Measurements from ENCODE around the gene STK24. TPM values are rescaled to one million over a fixed set of nuclear protein-coding genes. Genes with fewer than 3 reads are reported as not detected.
A peak's percentile ranks its signal among the peaks of the same experiment; 100 is the strongest.

STK24 gene
- polyA plus RNA-seq, 2 of the 4 experiments (the other 2 are of a cell fraction): 46.1 to 55.6 TPM

- H3K27ac ChIP-seq: peak overlapping the region; percentile 93 to 98
- ChIA-PET CTCF (interaction anchor here (0.7 to 6.0 kb wide), 4 partner anchors 12 to 169 kb away, joined by 3 to 42 read pairs (median 10); no protein-coding TSS in a partner anchor), POLR2A (interaction anchor here (0.6 to 2.3 kb wide), 5 partner anchors 17 to 97 kb away, joined by 4 to 15 read pairs (median 8); partner anchors contain the start of gene STK24)
- DNase-seq (ENCODE audit: low read depth in 1 of 2, low spot score in 1 of 2): no peak
- no peaks in the 10 kb centered on the region for H3K9me3 ChIP-seq
- TF ChIP-seq ATOH8 (CRISPR knock-in tag; IDR thresholded peaks at IDR 0.05; ENCODE audit: low read depth): peak; percentile 80; the same call in 1 of the 2 replicates
- no peak for TF ChIP-seq KDM5A (IDR thresholded peaks at IDR 0.05)
- no peak for TF ChIP-seq BHLHE40 (IDR thresholded peaks at IDR 0.05; ENCODE audit: low read depth, low read length)
- no peak for TF ChIP-seq RAD21 (conservative IDR thresholded peaks at IDR 0.05 in 1 of 2, IDR thresholded peaks at IDR 0.05 in 1 of 2)
- no peak for TF ChIP-seq ESRRA (IDR thresholded peaks at IDR 0.05; ENCODE audit: borderline replicate concordance, low read length)
- 0 out of 2 replicates have a peak, but pooled peaks have one; percentile 67 for TF ChIP-seq HOXA7 (CRISPR knock-in tag; IDR thresholded peaks at IDR 0.05)
- no peak for TF ChIP-seq PBX3 (IDR thresholded peaks at IDR 0.05)
- TF ChIP-seq FOXS1 (CRISPR knock-in tag; IDR thresholded peaks at IDR 0.05): peak; percentile 52; the same call in 1 of the 2 replicates
- TF ChIP-seq BCL3 (IDR thresholded peaks at IDR 0.05): no peak
- TF ChIP-seq ZFP36 (IDR thresholded peaks at IDR 0.05; ENCODE audit: borderline replicate concordance, partially characterized antibody): no peak
- TF ChIP-seq EHF (CRISPR knock-in tag; IDR thresholded peaks at IDR 0.05): peak; percentile 64; the same call in 1 of the 2 replicates
- no peak for TF ChIP-seq TP53 (CRISPR knock-in tag; IDR thresholded peaks at IDR 0.05)
- peak; percentile 91 for TF ChIP-seq ZSCAN20 (CRISPR knock-in tag; IDR thresholded peaks at IDR 0.05)
- peak; percentile 66; the same call in 1 of the 2 replicates for TF ChIP-seq HOXB5 (CRISPR knock-in tag; IDR thresholded peaks at IDR 0.05)
- TF ChIP-seq JUNB (IDR thresholded peaks at IDR 0.05): no peak
- TF ChIP-seq CBX2 (IDR thresholded peaks at IDR 0.05; ENCODE audit: borderline replicate concordance, low read depth): no peak
- peak; percentile 92 for TF ChIP-seq HOXB13 (CRISPR knock-in tag; IDR thresholded peaks at IDR 0.05; ENCODE audit: low read depth)
- TF ChIP-seq HEYL (CRISPR knock-in tag; IDR thresholded peaks at IDR 0.05): peak; percentile 92
- H3K4me1 ChIP-seq: peaks cover 81% of the 10 kb centered on the region
- peak overlapping the region; percentile 75 for H3K4me2 ChIP-seq
- no peak for ATAC-seq
- H3K4me3 ChIP-seq: no peak overlapping the region; the same call in 2 of the 3 replicates
- no peak for FAIRE-seq
- 83% methylated on average over 6 of the region's 11 CpGs for WGBS (ENCODE audit: missing lambda C conversion rate)
These were observed 91.3 kb downstream of the STK24 start for GRCh38 chr13:98485561-98485960.

- Histone ChIP-seq H3K27ac (peak overlapping the region; percentile 93 to 98), H3K4me1 (peaks cover 71% of the 10 kb centered on the region), H3K4me2 (peak overlapping the region; percentile 75), H3K9me3 (no peaks in the 10 kb centered on the region), H3K4me3 (peak overlapping the region; percentile 26; the same call in 2 of the 3 replicates)
- 4% methylated on average over 12 of the region's 21 CpGs for WGBS (ENCODE audit: missing lambda C conversion rate)
- peak; percentile 93 to 98 for ATAC-seq
- FAIRE-seq: no peak
- DNase-seq (ENCODE audit: low read depth in 1 of 2, low spot score in 1 of 2): peak; percentile 91 to 96
- ChIA-PET POLR2A (interaction anchor here (1.1 to 2.3 kb wide), 6 partner anchors 23 to 169 kb away, joined by 3 to 15 read pairs (median 7); partner anchors contain the start of gene STK24), CTCF (interaction anchor here (0.7 to 6.0 kb wide), 9 partner anchors 13 to 359 kb away, joined by 3 to 42 read pairs (median 5); no protein-coding TSS in a partner anchor)
- TF ChIP-seq ZSCAN20 (CRISPR knock-in tag; IDR thresholded peaks at IDR 0.05) (no peak), RARB (CRISPR knock-in tag; IDR thresholded peaks at IDR 0.05) (no peak), GATA3 (IDR thresholded peaks at IDR 0.05; ENCODE audit: borderline replicate concordance) (peak; percentile 48; the same call in 1 of the 2 replicates), BCL3 (IDR thresholded peaks at IDR 0.05) (no peak), FOXS1 (CRISPR knock-in tag; IDR thresholded peaks at IDR 0.05) (no peak), FOSL2 (IDR thresholded peaks at IDR 0.05) (peak; percentile 69), FOSL2 (CRISPR knock-in tag; IDR thresholded peaks at IDR 0.05) (peak; percentile 91), HEYL (CRISPR knock-in tag; IDR thresholded peaks at IDR 0.05) (no peak), NR3C1 (IDR thresholded peaks at IDR 0.05) (no peak), HOXA7 (CRISPR knock-in tag; IDR thresholded peaks at IDR 0.05) (no peak), CBX8 (IDR thresholded peaks at IDR 0.05) (no peak), HES2 (IDR thresholded peaks at IDR 0.05) (no peak), HOXB13 (CRISPR knock-in tag; IDR thresholded peaks at IDR 0.05; ENCODE audit: low read depth) (no peak), POLR2AphosphoS2 (conservative IDR thresholded peaks at IDR 0.05; ENCODE audit: low read length) (no peak; the same call in 1 of the 2 replicates), ZFP36 (IDR thresholded peaks at IDR 0.05; ENCODE audit: borderline replicate concordance, partially characterized antibody) (no peak), ZC3H11A (IDR thresholded peaks at IDR 0.05) (no peak), CTCF (IDR thresholded peaks at IDR 0.05) (no peak), NFE2L2 (conservative IDR thresholded peaks at IDR 0.05; ENCODE audit: low read length) (no peak)
These were observed 92.4 kb downstream of the STK24 start for GRCh38 chr13:98484289-98485219.

All from A549 (cell line).